Measurements from ENCODE around the gene ZNF511.
"Not testable (repeated sequence)": the region's sequence is repeated elsewhere in the genome, so short reads cannot be mapped to it uniquely, and the experiment has no call there.

The ZNF511 gene

GRCh38 chr10:133316732-133317131 is 8.0 kb downstream of the ZNF511 start:
- DNase-seq: no peak

GRCh38 chr10:133318494-133319127 is 9.9 kb downstream of the ZNF511 start:
- peak; percentile 70 for DNase-seq

- DNase-seq: not testable (repeated sequence)
Measured at GRCh38 chr10:133320852-133321422, 12.2 kb downstream of the ZNF511 start.

- not testable (repeated sequence) for DNase-seq
Measured at GRCh38 chr10:133322064-133322709, 13.5 kb downstream of the ZNF511 start.

GRCh38 chr10:133324198-133324792 is 15.6 kb downstream of the ZNF511 start:
- peak; percentile 62 for DNase-seq

GRCh38 chr10:133324857-133325260 is 16.1 kb downstream of the ZNF511 start:
- no peak for DNase-seq

GRCh38 chr10:133325440-133326222 is 16.9 kb downstream of the ZNF511 start:
- DNase-seq: peak; percentile 35

- DNase-seq: no peak
Measured at GRCh38 chr10:133326223-133326551, 17.5 kb downstream of the ZNF511 start.

GRCh38 chr10:133326745-133327650 is 18.3 kb downstream of the ZNF511 start:
- no peak for DNase-seq

GRCh38 chr10:133327651-133328357 is 19.1 kb downstream of the ZNF511 start:
- no peak for DNase-seq

GRCh38 chr10:133328358-133329343 is 19.9 kb downstream of the ZNF511 start:
- no peak for DNase-seq

- peak; percentile 89 for DNase-seq
Measured at GRCh38 chr10:133329491-133330202, 20.9 kb downstream of the ZNF511 start.

GRCh38 chr10:133332936-133333699 is 24.4 kb downstream of the ZNF511 start:
- no peak for DNase-seq

GRCh38 chr10:133334503-133335245 is 26.0 kb downstream of the ZNF511 start:
- DNase-seq: peak; percentile 37

GRCh38 chr10:133335246-133336117 is 26.8 kb downstream of the ZNF511 start:
- peak; percentile 89 for DNase-seq

GRCh38 chr10:133336118-133336576 is 27.4 kb downstream of the ZNF511 start:
- no peak for DNase-seq
